AML-193 (cell line): Measurements from ENCODE around the gene LSM14B.

Experiments
- DNase-seq, 2 experiments: peaks; one replicate each; lab custom pipeline; 2025; lab: John Stamatoyannopoulos, UW

LSM14B gene

GRCh38 chr20:62132421-62132820 is 10.1 kb downstream of the LSM14B start:
- DNase-seq, result no peak

GRCh38 chr20:62133051-62133845 is 11.0 kb downstream of the LSM14B start:
- no peak for DNase-seq

GRCh38 chr20:62133864-62134263 is 11.6 kb downstream of the LSM14B start:
- no peak for DNase-seq

GRCh38 chr20:62134735-62135231 is 12.5 kb downstream of the LSM14B start:
- DNase-seq, result no peak

- DNase-seq, result no peak
Measured at GRCh38 chr20:62135573-62136266, 13.4 kb downstream of the LSM14B start.

- peak; percentile 57 to 72 for DNase-seq
Measured at GRCh38 chr20:62136283-62137091, 14.2 kb downstream of the LSM14B start.

- DNase-seq, result no peak
Measured at GRCh38 chr20:62137092-62137384, 14.8 kb downstream of the LSM14B start.

GRCh38 chr20:62137478-62138203 is 15.4 kb downstream of the LSM14B start:
- no peak for DNase-seq

- no peak for DNase-seq
Measured at GRCh38 chr20:62138204-62138543, 15.9 kb downstream of the LSM14B start.

GRCh38 chr20:62138912-62139311 is 16.6 kb downstream of the LSM14B start:
- DNase-seq, result no peak

- no peak for DNase-seq
Measured at GRCh38 chr20:62139636-62140035, 17.4 kb downstream of the LSM14B start.

GRCh38 chr20:62141043-62141396 is 18.7 kb downstream of the LSM14B start:
- no peak for DNase-seq

- DNase-seq, result peak; percentile 30 to 45
Measured at GRCh38 chr20:62141397-62142251, 19.3 kb downstream of the LSM14B start.

GRCh38 chr20:62142252-62143080 is 20.2 kb downstream of the LSM14B start:
- DNase-seq, result no peak

GRCh38 chr20:62143081-62143956 is 21.0 kb downstream of the LSM14B start, which contains the start of the genes PSMA7 and SS18L1:
Gene PSMA7, minus strand, starts transcription at chr20:62143394. Its CDS starts 91 bp downstream, at chr20:62143303.
Gene SS18L1, plus strand, starts transcription at chr20:62143769. Its CDS starts 52 bp downstream, at chr20:62143821.
- DNase-seq, result peak; percentile 69 to 77

GRCh38 chr20:62143957-62144825 is 21.9 kb downstream of the LSM14B start:
- DNase-seq, result peak; percentile 27 to 44

- DNase-seq, result no peak
Measured at GRCh38 chr20:62145688-62146018, 23.4 kb downstream of the LSM14B start.
